Measurements from ENCODE around the gene ADAMTS9. TPM values are rescaled to one million over a fixed set of nuclear protein-coding genes. Genes with fewer than 3 reads are reported as not detected.

ADAMTS9 gene
- total RNA-seq (ENCODE audit: unreplicated experiment): 261 TPM
- long read RNA-seq, partial matches to known transcripts: 9 of 13 reads
- long read RNA-seq, other reads (novel, unspliced or antisense): 4 of 13 reads

GRCh38 chr3:64687781-64688604, at the start of gene ADAMTS9:
Gene ADAMTS9 (minus strand): TSS chr3:64688000. CDS start chr3:64687657, 343 bp downstream.
- no peak for TF ChIP-seq CTCF (IDR thresholded peaks at IDR 0.05; ENCODE audit: unreplicated experiment)
- DNase-seq (ENCODE audit: low spot score): peak; percentile 85
- peak within 1 kb of the TSS; percentile 92 for H3K27ac Mint-ChIP-seq (ENCODE audit: unreplicated experiment)

GRCh38 chr3:64732576-64732975, 44.8 kb upstream of the ADAMTS9 start:
- H3K9me3 Mint-ChIP-seq (ENCODE audit: unreplicated experiment): no peaks in the 10 kb centered on the region
- H3K4me1 Mint-ChIP-seq (ENCODE audit: unreplicated experiment): peaks cover 8% of the 10 kb centered on the region
- no peak for DNase-seq (ENCODE audit: low spot score)
- no peaks in the 10 kb centered on the region for H3K27me3 Mint-ChIP-seq (ENCODE audit: unreplicated experiment)
- H3K27ac Mint-ChIP-seq (ENCODE audit: unreplicated experiment): no peak overlapping the region
- H3K36me3 Mint-ChIP-seq (ENCODE audit: low read depth, unreplicated experiment): peaks cover 2% of the 10 kb centered on the region
- H3K4me3 Mint-ChIP-seq (ENCODE audit: unreplicated experiment): no peak overlapping the region
- no peak for TF ChIP-seq CTCF (IDR thresholded peaks at IDR 0.05; ENCODE audit: unreplicated experiment)

More at GRCh38 chr3:64687781-64688604, at the start of gene ADAMTS9:
- H3K36me3 Mint-ChIP-seq (ENCODE audit: low read depth, unreplicated experiment): peaks cover 41% of the 10 kb centered on the region
- peaks cover 16% of the 10 kb centered on the region for H3K27me3 Mint-ChIP-seq (ENCODE audit: unreplicated experiment)
- H3K4me1 Mint-ChIP-seq (ENCODE audit: unreplicated experiment): peaks cover 40% of the 10 kb centered on the region
- H3K9me3 Mint-ChIP-seq (ENCODE audit: unreplicated experiment): no peaks in the 10 kb centered on the region
- H3K4me3 Mint-ChIP-seq (ENCODE audit: unreplicated experiment): peak within 1 kb of the TSS; percentile 99

GRCh38 chr3:64730681-64731080, 42.9 kb upstream of the ADAMTS9 start:
- Mint-ChIP-seq H3K9me3 (ENCODE audit: unreplicated experiment) (no peaks in the 10 kb centered on the region), H3K4me3 (ENCODE audit: unreplicated experiment) (no peak overlapping the region), H3K27me3 (ENCODE audit: unreplicated experiment) (no peaks in the 10 kb centered on the region), H3K27ac (ENCODE audit: unreplicated experiment) (no peak overlapping the region), H3K36me3 (ENCODE audit: low read depth, unreplicated experiment) (no peaks in the 10 kb centered on the region), H3K4me1 (ENCODE audit: unreplicated experiment) (peaks cover 8% of the 10 kb centered on the region)
- no peak for TF ChIP-seq CTCF (IDR thresholded peaks at IDR 0.05; ENCODE audit: unreplicated experiment)
- no peak for DNase-seq (ENCODE audit: low spot score)

GRCh38 chr3:64728994-64729393, 41.2 kb upstream of the ADAMTS9 start:
- Mint-ChIP-seq H3K27me3 (ENCODE audit: unreplicated experiment) (no peaks in the 10 kb centered on the region), H3K9me3 (ENCODE audit: unreplicated experiment) (no peaks in the 10 kb centered on the region), H3K36me3 (ENCODE audit: low read depth, unreplicated experiment) (no peaks in the 10 kb centered on the region), H3K4me1 (ENCODE audit: unreplicated experiment) (peaks cover 8% of the 10 kb centered on the region), H3K4me3 (ENCODE audit: unreplicated experiment) (no peak overlapping the region), H3K27ac (ENCODE audit: unreplicated experiment) (no peak overlapping the region)
- DNase-seq (ENCODE audit: low spot score): no peak
- TF ChIP-seq CTCF (IDR thresholded peaks at IDR 0.05; ENCODE audit: unreplicated experiment): no peak

GRCh38 chr3:64728428-64728827, 40.6 kb upstream of the ADAMTS9 start:
- H3K9me3 Mint-ChIP-seq (ENCODE audit: unreplicated experiment): no peaks in the 10 kb centered on the region
- no peaks in the 10 kb centered on the region for H3K27me3 Mint-ChIP-seq (ENCODE audit: unreplicated experiment)
- H3K27ac Mint-ChIP-seq (ENCODE audit: unreplicated experiment): no peak overlapping the region
- peaks cover 8% of the 10 kb centered on the region for H3K4me1 Mint-ChIP-seq (ENCODE audit: unreplicated experiment)
- no peaks in the 10 kb centered on the region for H3K36me3 Mint-ChIP-seq (ENCODE audit: low read depth, unreplicated experiment)
- TF ChIP-seq CTCF (IDR thresholded peaks at IDR 0.05; ENCODE audit: unreplicated experiment): no peak
- H3K4me3 Mint-ChIP-seq (ENCODE audit: unreplicated experiment): no peak overlapping the region
- no peak for DNase-seq (ENCODE audit: low spot score)

Measured in endothelial cell (in vitro differentiated cells).